ENCODE measurements around the gene TLDC2. TPM values are rescaled to one million over a fixed set of nuclear protein-coding genes. Genes with fewer than 3 reads are reported as not detected.
A peak's percentile ranks its signal among the peaks of the same experiment; 100 is the strongest.

Gene TLDC2
- total RNA-seq, 4 donors from 2014 or later: not detected

DNA sequence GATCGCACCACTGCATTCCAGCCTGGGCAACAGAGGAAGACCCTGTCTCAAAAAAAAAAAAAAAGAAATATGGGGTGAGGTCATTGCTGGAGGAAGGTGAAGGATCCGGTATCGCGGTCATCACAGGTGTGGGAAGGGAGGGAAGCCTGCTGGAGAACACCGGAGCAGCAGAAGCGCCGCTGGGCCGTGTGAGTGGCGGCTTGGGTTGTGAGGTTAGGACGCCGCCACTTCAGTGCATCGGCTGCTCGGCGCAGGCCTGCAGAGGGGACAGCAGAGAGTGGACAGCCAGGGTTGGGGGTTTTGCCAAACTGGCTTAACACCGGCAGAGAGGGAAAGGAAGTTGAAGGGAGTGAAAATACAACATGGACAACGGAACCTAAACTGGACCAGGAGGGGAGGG is 5.4 kb downstream of the TLDC2 start:
- no peaks in the 10 kb centered on the region for H3K4me1 ChIP-seq
- no peak overlapping the region for H3K4me3 ChIP-seq
- TF ChIP-seq POLR2AphosphoS5 (IDR thresholded peaks at IDR 0.05) (no peak), EP300 (IDR thresholded peaks at IDR 0.05) (no peak), POLR2A (IDR thresholded peaks at IDR 0.05) (no peak)
- TF ChIP-seq, protein P1, sequence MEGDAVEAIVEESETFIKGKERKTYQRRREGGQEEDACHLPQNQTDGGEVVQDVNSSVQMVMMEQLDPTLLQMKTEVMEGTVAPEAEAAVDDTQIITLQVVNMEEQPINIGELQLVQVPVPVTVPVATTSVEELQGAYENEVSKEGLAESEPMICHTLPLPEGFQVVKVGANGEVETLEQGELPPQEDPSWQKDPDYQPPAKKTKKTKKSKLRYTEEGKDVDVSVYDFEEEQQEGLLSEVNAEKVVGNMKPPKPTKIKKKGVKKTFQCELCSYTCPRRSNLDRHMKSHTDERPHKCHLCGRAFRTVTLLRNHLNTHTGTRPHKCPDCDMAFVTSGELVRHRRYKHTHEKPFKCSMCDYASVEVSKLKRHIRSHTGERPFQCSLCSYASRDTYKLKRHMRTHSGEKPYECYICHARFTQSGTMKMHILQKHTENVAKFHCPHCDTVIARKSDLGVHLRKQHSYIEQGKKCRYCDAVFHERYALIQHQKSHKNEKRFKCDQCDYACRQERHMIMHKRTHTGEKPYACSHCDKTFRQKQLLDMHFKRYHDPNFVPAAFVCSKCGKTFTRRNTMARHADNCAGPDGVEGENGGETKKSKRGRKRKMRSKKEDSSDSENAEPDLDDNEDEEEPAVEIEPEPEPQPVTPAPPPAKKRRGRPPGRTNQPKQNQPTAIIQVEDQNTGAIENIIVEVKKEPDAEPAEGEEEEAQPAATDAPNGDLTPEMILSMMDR (IDR thresholded peaks at IDR 0.05): no peak
- no peak overlapping the region for H3K27ac ChIP-seq
- 90% methylated on average over 16 of the region's 16 CpGs for WGBS
- H3K27me3 ChIP-seq: no peaks in the 10 kb centered on the region
- no peak for DNase-seq (ENCODE audit: low spot score in 2 of 2)
- H3K9me3 ChIP-seq: no peaks in the 10 kb centered on the region
- no peaks in the 10 kb centered on the region for H3K36me3 ChIP-seq

DNA sequence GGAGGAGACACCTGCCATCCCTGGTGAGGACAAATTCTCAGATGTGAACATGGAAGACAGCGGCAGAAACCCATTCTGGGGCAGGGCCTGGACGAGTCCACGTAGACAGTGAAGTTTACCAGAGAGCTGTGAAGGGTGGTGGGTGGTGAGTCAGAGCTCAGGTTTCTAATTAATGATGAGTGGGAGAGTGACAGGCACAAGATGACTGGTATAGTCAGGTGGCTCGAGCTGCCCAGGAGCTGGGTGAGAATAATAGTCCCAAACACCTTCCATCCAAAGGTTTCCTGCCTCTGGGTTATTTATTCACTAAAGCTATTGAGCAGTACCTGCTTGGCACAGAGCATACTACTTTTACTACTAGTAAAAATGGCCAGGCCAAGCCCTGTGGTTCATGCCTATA is 6.0 kb downstream of the TLDC2 start:
- Histone ChIP-seq H3K27ac (no peak overlapping the region), H3K9me3 (no peaks in the 10 kb centered on the region), H3K4me1 (peaks cover 2% of the 10 kb centered on the region), H3K36me3 (no peaks in the 10 kb centered on the region), H3K4me3 (no peak overlapping the region), H3K27me3 (no peaks in the 10 kb centered on the region)
- WGBS: 59% methylated on average over 4 of the region's 4 CpGs
- DNase-seq (ENCODE audit: low spot score in 2 of 2): no peak
- TF ChIP-seq, protein P1 (IDR thresholded peaks at IDR 0.05): no peak
- TF ChIP-seq POLR2A (IDR thresholded peaks at IDR 0.05) (no peak), EP300 (IDR thresholded peaks at IDR 0.05) (no peak), POLR2AphosphoS5 (IDR thresholded peaks at IDR 0.05) (no peak)

DNA sequence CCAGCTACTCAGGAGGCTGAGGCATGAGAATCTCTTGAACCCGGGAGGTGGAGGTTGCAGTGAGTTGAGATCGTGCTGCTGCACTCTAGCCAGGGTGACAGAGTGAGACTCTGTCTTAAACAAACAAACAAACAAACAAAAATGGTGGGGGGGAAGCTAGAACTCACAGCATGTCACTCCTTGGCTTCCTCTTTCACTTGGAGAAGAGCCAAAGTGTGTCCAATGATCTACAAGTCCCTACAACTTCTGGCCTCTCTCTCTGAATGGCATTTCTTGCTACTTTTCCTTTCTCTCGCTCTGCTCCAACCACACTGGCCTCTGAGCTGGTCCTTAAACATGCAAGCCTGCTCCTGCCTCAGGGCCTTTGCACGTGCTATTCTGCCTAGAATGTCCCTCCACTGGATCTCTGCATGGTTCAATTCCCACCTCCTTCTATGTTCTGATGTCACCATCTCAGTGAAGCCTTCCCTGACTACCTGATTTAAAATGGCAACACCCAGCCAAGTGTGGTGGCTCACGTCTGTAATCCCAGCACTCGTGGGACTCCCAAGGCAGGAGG is 8.1 kb downstream of the TLDC2 start:
- H3K36me3 ChIP-seq: peaks cover 1% of the 10 kb centered on the region
- peaks cover 12% of the 10 kb centered on the region for H3K4me1 ChIP-seq
- no peaks in the 10 kb centered on the region for H3K27me3 ChIP-seq
- TF ChIP-seq EP300 (IDR thresholded peaks at IDR 0.05) (no peak), POLR2AphosphoS5 (IDR thresholded peaks at IDR 0.05) (no peak), POLR2A (IDR thresholded peaks at IDR 0.05) (no peak)
- TF ChIP-seq, protein P1 (IDR thresholded peaks at IDR 0.05): no peak
- H3K4me3 ChIP-seq: no peak overlapping the region
- no peak overlapping the region for H3K27ac ChIP-seq
- H3K9me3 ChIP-seq: no peaks in the 10 kb centered on the region
- no peak for DNase-seq (ENCODE audit: low spot score in 2 of 2)
- WGBS: 91% methylated on average over 6 of the region's 6 CpGs

DNA sequence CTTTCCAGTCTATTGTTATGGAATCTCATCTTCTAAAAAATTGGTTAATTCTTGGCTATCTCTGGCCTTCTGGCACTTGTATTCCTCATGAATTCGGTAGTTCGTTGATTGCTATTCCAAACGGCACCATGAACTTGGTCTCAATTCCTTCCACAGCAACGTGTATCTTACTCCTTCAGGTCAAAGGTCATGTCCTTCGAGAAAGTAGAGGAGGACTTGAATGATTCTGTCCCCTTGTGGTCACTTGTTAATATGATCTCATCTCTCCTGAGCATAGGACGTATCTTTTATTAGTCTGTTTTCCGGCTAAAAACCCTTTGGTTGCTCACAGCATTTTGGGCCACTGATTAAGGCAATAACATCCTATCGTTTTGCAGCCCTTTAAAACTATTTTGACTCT is 9.4 kb downstream of the TLDC2 start:
- no peaks in the 10 kb centered on the region for H3K9me3 ChIP-seq
- H3K4me1 ChIP-seq: peaks cover 12% of the 10 kb centered on the region
- H3K27ac ChIP-seq: no peak overlapping the region
- H3K4me3 ChIP-seq: no peak overlapping the region
- WGBS: 58% methylated on average over 8 of the region's 8 CpGs
- DNase-seq (ENCODE audit: low spot score in 2 of 2): no peak
- H3K36me3 ChIP-seq: peaks cover 12% of the 10 kb centered on the region
- no peaks in the 10 kb centered on the region for H3K27me3 ChIP-seq
- TF ChIP-seq POLR2AphosphoS5 (IDR thresholded peaks at IDR 0.05): no peak
- no peak for TF ChIP-seq EP300 (IDR thresholded peaks at IDR 0.05)
- TF ChIP-seq, protein P1 (IDR thresholded peaks at IDR 0.05): no peak
- TF ChIP-seq POLR2A (IDR thresholded peaks at IDR 0.05): no peak

DNA sequence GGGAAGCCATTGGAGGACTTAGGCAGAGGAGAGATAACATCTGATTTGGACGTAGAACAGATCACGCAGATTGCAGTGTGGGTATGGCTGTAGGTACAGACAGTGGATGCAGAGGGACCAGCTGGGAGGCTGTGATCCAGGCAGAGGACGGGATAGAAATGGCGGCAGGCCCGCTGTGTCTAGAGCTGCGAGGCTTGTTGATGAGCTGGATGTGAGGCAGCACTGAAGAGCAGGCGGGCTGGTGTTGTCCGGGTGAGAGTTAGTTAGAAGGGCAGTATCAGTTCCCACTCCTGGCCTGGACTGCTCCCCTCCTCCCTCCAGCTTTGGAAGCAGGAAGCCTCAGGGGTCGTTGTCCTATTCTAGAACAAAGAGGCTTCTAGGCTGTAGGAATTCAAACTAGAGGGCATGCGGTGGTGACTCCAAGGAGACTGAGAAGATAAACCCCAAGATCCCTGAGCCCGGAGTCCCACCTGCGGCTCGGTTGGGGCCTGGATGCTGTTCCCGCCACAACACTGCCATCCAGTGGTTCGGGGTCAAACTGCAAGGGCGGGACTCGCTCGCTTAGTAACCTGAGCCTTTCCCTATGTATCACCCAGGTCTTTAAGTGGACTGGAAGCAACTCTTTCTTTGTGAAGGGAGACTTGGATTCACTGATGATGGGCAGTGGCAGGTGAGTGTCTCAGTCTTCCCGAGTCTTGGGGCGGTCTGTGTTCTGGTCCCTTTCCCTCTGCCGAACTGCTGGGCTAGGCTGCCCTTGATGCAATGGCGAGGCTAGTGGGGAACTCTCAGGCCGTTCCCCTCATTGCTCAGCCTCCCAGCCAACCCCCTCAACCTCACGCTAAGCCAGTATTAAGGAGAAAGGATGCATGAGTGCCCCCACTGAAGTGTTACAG is 11.2 kb downstream of the TLDC2 start:
- Histone ChIP-seq H3K9me3 (no peaks in the 10 kb centered on the region), H3K4me3 (no peak overlapping the region), H3K36me3 (peaks cover 27% of the 10 kb centered on the region), H3K27ac (peak overlapping the region; percentile 18), H3K4me1 (peaks cover 12% of the 10 kb centered on the region), H3K27me3 (no peaks in the 10 kb centered on the region)
- WGBS: 23% methylated on average over 21 of the region's 24 CpGs
- DNase-seq (ENCODE audit: low spot score in 2 of 2): peak; percentile 91 to 93
- TF ChIP-seq EP300 (IDR thresholded peaks at IDR 0.05) (no peak), POLR2AphosphoS5 (IDR thresholded peaks at IDR 0.05) (no peak), POLR2A (IDR thresholded peaks at IDR 0.05) (peak in 1 of 2 donors; percentile 31)
- TF ChIP-seq, protein P1 (IDR thresholded peaks at IDR 0.05): peak; percentile 89 to 96
